GM19238 (cell line): ENCODE results near the gene TCF25.
"Not testable (repeated sequence)": the region's sequence is repeated elsewhere in the genome, so short reads cannot be mapped to it uniquely, and the experiment has no call there.

ENCODE experiments used
- DNase-seq: peaks from one replicate; pipeline ENCODE4 v3.0.0; 2011; ENCODE audit warnings: low spot score; ENCODE audit not compliant: insufficient read length

Gene TCF25

DNA sequence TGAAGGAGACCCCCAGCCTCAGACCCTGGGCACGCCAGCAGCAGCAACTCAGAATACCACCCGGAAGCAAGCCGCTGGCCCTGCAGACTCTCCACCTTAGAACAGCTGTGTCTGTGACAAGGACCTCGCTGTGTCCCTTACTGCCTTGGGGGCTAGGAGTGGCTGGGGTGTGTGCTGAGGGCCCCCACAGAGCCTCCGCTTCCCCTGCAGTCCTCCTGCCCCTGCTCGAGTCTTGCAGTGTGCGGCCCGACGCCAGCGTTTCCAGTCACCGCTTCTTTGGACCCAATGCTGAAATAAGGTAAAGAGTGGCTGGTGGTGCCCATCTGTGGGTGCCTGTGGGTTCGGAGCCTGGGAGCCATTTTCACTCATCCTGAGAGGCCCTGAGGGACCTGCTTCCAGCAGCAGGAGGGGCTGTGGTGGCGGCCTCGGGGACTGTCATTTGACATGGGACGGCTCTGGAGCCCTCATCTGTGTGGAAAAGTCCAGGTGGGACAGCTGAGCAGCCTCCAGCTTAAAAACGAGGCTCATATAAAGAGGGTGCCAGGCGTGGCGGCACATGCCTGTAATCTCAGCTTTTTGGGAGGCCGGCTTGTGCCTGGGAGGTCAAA is 30.6 kb downstream of the TCF25 start:
- no peak for DNase-seq

DNA sequence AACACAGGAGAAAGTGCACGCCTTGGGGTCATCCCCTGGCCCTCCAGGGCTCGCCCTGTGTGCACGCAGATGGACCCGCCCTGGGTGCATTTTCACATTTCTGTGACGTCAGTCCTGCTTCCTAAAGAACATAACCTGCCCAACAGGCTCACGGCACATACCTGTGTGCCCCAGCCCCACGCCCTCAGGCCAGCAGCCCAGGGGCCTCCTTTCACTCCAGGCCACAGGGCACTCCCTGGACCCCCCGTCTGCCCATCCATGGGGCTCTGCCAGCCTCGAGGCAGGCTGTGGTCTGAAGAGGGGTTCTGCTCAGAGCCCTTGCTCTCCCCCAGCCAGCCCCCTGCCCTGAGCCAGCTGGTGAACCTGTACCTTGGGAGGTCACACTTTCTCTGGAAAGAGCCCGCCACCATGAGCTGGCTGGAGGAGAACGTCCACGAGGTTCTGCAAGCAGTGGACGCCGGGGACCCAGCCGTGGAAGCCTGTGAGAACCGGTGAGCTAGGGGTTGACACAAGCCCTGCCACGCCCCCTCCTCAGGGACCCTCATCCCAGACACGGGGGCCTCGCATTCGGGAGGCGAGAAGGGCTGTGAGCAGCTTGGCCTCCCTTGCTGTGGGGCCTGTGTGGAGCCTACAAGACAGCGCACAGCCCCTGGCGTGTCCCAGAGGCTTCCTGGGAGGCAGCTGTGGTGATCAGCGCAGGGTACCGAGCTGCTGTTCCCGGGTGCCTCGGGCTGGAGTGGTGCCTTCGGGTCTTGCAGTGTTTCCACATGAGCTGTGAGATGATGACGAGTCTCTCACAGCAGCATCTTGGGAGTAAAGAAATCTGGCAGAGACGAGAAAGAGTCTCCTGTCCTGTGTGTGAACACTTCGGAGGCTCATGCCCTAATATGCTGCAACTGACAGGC is 31.5 kb downstream of the TCF25 start:
- no peak for DNase-seq

DNA sequence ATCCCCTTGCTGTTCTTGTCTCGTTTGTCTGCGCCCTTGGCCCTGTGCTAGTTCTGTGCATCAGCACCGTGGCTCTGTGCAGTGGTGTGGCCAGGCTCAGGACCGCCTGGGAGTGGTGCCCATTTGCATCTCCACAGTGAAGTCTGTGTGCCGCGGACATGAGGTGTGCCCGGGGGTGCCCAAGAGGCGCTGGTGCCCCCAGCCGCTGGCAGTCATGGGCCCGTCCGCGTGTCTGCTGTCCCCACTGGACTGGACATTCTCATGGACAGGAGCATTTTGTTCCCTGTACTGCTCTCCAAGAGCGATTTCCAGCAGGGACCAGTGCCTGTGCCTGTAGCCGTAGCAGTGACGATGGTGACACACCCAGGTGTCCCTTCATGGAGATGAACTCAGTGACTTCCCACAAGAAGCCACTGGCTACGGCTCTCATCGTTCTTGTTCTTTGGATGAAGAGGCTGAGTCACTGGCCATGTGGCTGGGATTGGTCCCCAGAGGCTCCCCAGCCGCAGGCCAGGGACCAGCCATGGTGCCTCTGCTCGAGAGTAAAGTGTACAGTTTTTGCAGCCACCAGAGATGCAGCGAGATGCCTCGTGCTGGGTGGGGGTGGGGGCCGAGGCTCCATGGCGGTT is 32.2 kb downstream of the TCF25 start:
- DNase-seq = no peak

DNA sequence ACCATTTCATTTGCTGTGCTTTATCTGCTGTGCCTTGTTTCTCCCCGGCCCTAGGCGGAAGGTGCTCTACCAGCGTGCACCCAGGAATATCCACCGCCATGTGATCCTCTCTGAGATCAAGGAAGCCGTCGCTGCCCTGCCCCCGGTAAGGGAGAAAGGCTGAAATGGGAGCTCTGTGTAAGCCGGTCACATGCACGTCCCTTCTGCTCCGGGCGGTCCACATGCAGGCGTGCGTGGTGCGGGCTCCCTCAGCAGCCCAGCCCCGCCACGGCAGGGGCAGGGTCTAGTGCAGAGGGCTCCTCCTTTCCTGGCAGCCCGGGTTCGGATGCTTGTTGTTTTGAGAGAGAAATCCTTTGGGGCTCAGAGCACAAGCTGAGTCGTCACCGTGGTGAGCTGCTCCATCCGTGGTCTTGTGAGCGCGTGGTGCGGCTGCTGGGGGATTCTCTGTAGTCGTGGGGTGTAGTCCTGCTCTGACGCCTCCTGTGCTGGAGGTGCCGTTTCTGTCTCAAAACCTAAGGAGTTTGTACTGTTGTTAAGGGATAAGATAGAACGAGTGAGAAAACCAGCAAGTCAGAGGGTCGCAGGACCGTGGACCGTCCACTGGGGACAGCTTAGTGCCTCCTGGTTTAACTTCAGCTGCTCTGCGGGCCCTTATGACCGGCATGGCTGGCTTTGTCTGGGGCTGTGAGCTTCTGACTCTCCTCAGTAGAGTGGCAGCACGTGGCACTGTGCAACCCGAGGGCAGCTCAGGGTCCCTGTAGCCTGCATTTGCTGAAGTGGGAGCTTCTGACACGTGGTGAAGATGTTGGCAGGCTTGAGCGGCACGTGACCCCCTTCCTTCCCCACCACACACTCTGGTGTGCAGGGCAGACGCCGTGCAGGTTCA is 33.0 kb downstream of the TCF25 start:
- no peak for DNase-seq

DNA sequence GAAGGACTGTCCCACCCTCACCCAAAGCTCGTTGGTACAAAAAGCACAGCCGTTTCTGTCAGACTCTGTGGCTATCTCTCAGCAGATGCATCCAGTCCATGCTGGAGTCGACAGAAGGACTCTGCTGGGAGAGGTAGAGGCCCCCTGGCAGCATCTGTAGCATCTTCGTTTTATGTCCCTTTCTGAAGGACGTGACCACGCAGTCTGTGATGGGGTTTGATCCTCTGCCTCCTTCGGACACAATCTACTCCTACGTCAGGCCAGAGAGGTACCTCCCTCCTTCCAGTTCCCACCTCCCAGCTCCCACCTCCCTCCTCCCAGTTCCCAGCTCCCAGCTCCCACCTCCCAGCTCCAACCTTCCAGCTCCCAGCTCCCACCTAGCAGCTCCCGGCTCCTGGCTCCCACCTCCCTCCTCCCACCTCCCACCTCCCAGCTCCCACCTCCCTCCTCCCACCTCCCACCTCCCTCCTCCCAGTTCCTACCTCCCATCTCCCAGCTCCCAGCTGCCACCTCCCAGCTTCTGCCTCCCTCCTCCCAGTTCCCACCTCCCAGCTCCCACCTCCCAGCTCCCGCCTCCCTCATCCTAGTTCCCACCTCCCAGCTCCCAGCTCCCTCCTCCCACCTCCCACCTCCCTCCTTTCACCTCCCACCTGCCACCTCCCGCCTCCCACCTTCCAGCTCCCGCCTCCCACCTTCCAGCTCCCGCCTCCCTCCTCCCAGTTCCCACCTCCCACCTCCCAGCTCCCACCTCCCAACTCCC is 33.8 kb downstream of the TCF25 start:
- DNase-seq = no peak

DNA sequence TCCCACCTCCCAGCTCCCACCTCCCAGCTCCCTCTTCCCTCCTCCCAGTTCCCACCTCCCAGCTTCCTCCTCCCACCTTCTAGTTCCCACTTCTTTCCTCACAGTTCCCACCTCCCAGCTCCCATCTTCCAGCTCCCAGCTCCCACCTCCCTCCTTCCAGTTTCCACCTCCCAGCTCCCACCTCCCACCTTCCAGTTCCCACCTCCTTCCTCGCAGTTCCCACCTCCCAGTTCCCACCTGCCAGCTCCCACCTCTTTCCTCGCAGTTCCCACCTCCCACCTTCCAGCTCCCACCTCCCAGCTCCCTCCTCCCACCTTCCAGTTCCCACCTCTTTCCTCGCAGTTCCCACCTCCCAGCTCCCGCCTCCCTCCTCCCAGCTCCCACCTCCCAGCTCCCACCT is 34.8 kb downstream of the TCF25 start:
- no peak for DNase-seq

DNA sequence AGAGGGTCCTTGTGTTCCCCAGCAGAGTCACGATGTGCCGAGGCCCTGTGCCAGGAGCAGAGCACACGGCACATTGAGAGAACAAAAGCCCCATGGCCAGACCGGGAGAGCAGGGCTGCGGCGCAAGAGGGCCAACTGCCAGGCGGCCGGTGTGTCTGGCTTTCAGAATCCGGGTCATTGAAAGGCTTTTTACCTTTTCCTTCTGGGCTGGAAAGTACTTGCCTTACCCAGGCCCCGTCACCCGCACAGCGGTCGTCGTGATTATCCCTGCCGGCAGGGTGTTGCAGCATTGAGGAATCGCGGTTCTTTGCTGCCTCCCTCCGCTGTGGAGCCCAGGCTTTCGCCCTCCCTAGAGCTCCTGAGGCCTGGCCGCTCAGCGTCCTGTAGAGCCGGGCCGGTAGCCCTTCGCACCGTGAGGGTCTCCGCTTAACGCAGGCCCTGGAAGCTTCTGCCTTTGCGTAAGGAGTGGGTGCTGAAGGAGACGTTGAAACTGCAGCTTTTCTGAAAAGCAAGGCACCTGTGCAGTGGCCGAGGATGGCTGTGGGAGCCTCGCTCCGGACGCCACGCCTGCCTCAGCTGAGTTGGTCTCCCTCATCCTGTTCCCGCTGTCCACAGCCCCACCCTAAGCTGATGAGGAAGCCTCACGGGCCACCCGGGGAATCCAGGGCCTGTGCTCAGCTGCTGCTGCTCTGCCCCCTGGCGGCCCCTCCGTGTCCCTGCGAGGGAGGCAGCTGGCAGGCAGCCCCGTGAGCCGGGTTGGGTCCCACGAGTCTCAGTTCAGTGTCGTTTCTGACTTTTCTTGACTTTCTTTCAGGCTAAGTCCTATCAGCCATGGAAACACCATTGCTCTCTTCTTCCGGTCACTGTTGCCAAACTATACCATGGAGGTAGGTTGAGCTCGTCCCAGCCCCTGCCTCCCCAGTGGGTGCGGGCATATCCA is 36.7 kb downstream of the TCF25 start:
- DNase-seq = peak; percentile 80

DNA sequence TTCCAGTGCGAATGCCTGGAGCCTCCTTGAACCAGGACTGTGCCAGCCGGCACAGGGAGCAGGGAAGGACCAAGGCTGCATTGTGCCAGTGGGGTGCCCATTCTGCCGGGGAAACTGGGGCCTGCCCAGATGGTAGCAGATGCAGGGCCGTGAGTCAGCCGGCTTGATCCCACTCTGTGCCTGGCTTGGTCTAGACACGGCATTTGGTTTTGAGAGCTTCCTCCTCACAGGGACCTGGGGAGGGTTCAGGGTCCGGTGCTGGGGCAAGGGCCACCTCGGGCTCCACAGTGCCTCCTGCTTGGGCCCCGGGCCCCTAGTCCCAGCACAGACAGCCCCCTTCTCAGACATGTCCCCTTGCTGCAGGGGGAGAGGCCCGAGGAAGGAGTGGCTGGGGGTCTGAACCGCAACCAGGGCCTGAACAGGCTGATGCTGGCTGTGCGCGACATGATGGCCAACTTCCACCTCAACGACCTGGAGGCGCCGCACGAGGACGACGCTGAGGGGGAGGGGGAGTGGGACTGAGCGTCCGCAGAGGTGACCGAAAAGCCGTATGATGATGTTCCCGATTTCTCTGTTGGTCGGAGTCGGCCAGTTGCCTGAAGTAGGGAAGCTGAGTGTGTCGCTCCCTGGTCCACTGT is 37.4 kb downstream of the TCF25 start:
- DNase-seq = no peak

DNA sequence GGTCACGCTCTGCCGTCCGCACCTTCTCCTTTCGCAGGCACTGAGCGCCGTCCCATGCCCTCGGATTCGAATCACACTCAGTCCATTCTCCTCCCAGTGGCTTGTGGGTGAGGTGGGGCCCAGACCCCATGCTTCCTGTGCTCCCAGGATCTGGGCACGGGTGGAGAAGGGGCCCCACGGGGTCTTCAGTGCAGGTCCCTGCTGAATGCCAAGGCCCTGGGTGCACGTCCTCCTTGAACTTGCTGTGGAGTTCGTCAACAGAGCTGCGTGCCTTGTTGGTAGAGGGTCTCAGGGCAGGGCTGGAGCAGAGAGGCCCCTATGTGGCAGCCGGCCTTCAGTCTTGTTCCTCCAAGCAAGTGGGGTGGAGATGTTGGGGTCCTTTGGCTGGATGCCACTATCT is 38.0 kb downstream of the TCF25 start:
- DNase-seq = no peak

DNA sequence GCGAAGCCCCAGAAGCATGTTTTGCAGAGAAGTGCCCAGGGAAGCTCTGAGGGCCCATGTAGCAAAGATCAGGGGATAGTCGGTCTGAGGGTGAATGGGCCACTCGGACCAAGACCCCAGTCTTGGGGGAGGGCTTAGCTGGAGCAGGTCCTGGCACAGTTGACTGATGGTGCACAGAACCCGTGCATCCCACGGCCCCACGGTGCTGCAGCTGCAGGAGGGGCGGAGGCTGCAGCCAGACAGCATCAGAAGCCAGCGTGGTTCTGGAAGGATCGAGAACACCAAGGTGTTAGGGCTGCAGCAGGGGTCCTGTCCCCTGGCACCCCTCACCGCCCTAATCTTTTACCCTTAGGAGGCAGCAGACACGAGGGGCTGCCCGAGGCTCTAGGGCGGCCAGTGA is 38.8 kb downstream of the TCF25 start:
- DNase-seq = no peak

DNA sequence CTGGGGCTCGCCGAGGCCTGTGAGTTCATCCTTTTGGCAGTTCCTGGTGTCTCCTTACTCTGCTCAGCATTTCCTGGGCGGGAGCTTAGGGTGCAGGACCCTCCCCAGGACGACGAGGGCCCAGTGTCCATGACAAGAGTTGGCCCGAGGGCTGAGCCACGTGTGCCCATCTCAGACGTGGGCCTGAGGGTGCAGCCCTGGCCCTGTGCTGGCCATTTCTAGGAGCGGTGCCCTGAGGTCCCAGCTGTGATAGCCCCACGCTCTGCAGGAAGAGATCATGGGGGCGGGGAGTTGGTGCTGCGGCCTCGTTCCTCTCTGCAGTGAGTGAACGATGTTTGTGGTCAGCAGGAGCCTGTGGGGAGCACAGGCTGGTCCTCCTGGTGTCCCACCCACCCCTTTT is 39.2 kb downstream of the TCF25 start:
- DNase-seq = no peak

DNA sequence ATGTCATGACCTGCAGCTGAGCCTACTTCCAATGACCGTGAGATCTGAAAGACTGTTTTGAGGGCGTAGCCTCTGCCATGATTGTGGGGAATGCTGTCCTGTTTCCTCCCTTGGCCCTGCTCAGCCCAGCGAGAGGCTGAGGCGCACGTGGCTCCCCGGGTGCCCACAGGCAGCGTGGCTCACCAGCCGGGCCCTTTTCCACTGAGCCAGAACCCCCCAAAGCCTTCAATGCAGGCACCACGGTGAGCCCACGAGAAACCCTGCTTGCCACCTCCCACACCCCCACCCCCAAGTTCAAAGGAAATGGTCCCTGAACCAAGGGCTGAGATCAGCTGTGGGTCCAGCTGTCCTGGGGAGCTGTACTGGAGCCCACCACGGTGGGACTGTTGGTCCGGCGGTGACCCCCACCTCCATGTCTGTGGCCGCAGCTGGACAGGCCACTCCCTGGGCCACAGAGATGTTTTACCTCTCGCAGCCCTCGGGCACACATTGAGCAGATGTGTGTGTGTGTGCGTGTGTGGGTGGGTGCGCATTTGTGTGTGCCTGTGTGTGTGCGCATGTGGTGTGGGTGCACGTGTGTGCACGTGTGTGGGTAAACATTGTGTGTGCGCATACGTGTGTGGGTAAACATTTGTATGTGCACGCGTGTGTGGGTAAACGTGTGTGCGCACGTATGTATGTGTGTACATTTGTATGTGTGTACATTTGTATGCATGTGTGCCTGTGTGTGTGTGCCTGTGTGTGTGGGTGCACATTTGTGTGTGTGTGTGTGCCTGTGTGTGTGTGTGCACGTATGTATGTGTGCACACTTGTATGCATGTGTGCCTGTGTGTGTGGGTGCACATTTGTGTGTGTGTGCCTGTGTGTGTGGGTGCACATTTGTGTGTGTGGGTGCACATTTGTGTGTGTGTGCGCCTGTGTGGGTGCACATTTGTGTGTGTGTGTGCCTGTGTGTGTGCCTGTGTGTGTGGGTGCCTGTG is 40.3 kb downstream of the TCF25 start:
- no peak for DNase-seq

DNA sequence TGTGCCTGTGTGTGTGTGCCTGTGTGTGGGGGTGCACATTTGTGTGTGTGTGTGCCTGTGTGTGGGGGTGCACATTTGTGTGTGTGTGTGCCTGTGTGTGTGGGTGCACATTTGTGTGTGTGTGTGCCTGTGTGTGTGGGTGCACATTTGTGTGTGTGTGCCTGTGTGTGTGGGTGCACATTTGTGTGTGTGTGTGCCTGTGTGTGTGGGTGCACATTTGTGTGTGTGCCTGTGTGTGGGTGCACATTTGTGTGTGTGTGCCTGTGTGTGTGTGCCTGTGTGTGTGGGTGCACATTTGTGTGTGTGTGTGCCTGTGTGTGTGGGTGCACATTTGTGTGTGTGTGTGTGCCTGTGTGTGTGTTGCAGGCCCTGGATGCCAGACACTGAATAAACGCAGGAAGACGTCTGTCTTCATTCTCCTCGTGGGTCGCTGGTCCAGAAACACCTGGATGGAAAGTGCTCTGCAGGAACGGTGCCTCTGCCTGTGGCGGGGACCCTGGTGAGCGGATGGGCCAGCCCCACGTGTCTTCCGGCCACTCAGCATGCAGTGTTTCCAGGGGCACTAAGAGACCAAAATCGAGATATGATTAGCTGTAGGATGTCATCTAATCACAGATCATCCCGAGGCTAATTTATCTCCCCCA is 41.4 kb downstream of the TCF25 start:
- DNase-seq = not testable (repeated sequence)

DNA sequence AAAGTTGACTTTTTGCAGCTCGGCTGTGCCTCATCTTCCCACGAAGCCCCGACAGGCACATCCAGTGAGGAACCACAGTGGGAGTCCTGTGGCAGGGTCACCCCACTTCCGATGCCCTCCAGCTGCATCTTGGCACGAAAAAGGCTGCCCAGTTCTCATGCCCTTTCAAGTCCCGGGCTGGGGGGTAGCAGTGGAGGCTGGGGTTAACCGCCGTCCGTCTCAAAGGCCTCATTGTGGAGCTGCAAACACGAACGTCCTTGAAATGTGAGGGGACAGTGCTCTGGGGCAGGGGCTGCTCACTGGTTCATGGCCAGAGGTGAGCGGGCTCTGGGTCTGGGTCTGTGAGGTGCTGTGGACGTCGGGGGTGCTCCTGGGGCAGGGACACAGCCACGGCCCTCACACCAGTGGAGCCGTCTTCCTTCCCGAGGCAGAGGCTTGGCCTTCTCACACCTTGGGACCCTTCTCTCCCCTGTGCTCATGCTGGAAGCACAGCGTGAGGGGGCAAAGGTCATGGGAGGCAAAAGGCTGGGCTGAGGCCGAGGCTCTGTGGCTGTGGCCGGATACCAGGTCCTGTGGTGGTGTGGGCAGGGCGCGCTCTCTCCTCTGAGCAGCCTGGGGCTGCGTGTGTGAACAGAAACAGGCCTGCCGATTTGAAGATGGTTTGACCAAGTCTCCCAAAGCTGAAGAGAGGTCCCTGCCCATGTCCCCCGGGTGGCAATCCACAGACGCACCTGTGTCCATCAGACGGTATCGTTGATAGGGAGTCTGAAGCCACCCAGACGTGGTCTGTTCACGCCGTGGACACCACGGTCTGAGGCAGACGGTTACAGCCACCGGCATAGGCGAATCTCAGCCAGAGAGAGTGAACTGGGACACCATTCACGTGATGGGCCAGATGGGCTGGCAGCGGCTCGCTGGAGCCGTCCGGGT is 42.2 kb downstream of the TCF25 start:
- DNase-seq = no peak

DNA sequence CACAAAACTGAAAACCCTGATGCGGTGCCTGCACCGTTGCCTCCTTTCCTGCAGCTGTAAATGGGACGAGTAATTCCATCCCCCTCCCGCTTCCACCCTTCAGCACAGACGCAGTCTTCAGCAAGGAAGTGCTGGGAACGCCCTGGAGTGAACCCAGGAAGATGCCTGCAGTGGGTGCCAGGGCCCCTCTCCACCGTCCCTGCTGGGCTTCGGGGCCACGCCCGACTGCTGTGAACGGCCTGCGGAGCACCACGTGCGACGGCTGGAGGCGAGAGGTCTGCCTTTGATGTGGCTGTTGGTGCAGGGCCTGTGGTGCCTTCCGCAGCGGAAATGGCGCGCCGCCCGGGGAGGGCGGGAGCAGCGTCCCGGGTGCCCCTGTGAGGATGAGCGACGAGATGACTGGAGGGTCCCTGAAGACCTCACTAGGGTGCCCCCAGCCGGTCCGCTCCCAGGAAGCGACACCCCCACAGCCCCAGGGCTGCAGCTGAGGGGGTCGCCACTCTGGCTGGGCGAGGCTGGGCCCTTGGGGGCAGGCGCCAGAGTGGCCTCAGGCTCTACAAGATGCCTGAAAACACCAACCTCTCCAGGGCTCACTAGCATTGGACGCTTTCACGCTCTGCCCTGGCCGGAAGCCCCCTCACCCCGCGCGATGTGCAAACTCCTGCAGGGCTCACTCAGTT is 44.5 kb downstream of the TCF25 start:
- DNase-seq = peak; percentile 91
